ENCODE measurements around the gene DCC. TPM values are rescaled to one million over a fixed set of nuclear protein-coding genes. Genes with fewer than 3 reads are reported as not detected.

Gene DCC
- polyA plus RNA-seq, 2 of the 4 experiments (the other 2 are of a cell fraction) = 0.12 TPM; not detected in 1

DNA sequence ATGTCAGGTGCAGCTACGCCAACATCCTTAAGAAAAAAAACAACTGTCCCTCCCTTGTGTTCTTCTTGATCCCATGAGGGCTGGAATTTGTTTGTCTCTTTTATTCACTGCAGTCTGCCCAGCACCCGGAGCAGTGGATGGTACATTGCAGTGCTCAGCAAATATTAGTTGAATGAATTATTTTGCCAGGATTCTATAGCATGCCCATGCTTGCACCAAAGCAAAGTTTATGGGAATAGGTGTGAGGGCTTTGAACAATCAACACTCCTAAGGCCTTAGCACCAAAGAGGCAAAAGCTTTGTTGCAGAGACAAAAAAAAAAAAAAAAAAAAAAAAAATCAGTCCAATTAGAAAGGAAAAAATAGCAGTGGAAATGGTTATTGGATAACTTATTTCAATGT lies 28.7 kb upstream of the DCC start:
- no peak overlapping the region for H3K4me3 ChIP-seq
- no peak overlapping the region for H3K27ac ChIP-seq
- no peak for ATAC-seq
- ChIA-PET POLR2A (no interaction called here), CTCF (no interaction called here)
- WGBS (ENCODE audit: missing lambda C conversion rate) = 17% methylated on average over 2 of the region's 2 CpGs
- TF ChIP-seq RFX5 (IDR thresholded peaks at IDR 0.05) = no peak
- no peak for TF ChIP-seq CEBPB (IDR thresholded peaks at IDR 0.05)
- TF ChIP-seq, protein P1, sequence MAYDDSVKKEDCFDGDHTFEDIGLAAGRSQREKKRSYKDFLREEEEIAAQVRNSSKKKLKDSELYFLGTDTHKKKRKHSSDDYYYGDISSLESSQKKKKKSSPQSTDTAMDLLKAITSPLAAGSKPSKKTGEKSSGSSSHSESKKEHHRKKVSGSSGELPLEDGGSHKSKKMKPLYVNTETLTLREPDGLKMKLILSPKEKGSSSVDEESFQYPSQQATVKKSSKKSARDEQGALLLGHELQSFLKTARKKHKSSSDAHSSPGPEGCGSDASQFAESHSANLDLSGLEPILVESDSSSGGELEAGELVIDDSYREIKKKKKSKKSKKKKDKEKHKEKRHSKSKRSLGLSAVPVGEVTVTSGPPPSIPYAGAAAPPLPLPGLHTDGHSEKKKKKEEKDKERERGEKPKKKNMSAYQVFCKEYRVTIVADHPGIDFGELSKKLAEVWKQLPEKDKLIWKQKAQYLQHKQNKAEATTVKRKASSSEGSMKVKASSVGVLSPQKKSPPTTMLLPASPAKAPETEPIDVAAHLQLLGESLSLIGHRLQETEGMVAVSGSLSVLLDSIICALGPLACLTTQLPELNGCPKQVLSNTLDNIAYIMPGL (CRISPR knock-in tag; IDR thresholded peaks at IDR 0.05; ENCODE audit: borderline replicate concordance) = no peak
- no peak for TF ChIP-seq MYC (IDR thresholded peaks at IDR 0.05; ENCODE audit: borderline replicate concordance, low read length)
- TF ChIP-seq RARB (CRISPR knock-in tag; IDR thresholded peaks at IDR 0.05) = no peak
- no peak for TF ChIP-seq NR3C1 (IDR thresholded peaks at IDR 0.05)
- TF ChIP-seq EP300 (IDR thresholded peaks at IDR 0.05) = no peak
- no peak for TF ChIP-seq KDM1A (IDR thresholded peaks at IDR 0.05; ENCODE audit: low read depth)
- TF ChIP-seq, protein P2, sequence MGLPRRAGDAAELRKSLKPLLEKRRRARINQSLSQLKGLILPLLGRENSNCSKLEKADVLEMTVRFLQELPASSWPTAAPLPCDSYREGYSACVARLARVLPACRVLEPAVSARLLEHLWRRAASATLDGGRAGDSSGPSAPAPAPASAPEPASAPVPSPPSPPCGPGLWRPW (IDR thresholded peaks at IDR 0.05) = no peak
- H3K4me1 ChIP-seq = no peaks in the 10 kb centered on the region
- FAIRE-seq = no peak
- no peak for DNase-seq (ENCODE audit: low read depth in 1 of 2, low spot score in 1 of 2)
- no peaks in the 10 kb centered on the region for H3K9me3 ChIP-seq
- H3K4me2 ChIP-seq = no peak overlapping the region

DNA sequence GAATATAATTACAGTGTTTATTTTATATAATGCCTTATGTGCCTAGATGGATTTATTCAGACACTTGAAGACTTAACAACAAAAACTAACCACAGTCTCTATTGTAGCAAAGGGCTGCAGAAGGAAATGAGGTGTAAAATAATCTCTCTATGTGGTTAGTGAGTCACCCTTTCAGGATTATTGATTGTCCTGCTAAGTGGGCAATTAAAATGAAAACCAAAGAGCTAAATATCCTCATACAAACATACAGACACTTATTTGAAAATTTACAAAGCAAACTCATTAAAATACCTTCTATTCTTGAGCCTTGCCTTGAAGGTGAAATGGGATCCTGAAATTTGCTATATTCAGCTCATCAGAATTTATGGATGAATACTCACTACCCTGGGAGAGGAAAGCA lies 27.7 kb upstream of the DCC start:
- H3K4me1 ChIP-seq = no peaks in the 10 kb centered on the region
- CTCF ChIA-PET = no interaction called here
- no peak overlapping the region for H3K4me2 ChIP-seq

DNA sequence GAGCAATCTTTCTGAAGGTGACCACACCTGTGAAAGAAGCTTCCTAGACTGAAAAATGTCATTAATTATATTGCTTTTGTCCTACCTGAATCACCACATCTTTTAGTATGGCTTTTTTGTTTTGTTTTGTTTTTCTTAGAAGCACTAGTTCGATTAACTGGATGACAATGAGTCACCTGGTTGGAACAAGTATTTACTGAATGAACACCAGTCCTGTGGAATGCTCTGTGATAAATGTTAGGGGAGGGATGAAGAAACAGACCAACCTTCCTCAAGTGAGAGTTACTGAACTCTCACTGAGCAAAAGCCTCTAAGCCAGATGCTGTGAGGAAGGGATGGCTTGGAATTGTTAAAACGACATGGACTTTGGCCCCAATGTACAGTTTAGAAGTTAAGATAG lies 26.8 kb upstream of the DCC start:
- POLR2A ChIA-PET = no interaction called here
- no peak overlapping the region for H3K27ac ChIP-seq
- 0% methylated on average over 2 of the region's 2 CpGs for WGBS (ENCODE audit: missing lambda C conversion rate)
- H3K9me3 ChIP-seq = no peaks in the 10 kb centered on the region
- no peak for FAIRE-seq
- no peaks in the 10 kb centered on the region for H3K4me1 ChIP-seq
- TF ChIP-seq ESRRA (IDR thresholded peaks at IDR 0.05; ENCODE audit: borderline replicate concordance, low read length) = no peak
- no peak for TF ChIP-seq HEYL (CRISPR knock-in tag; IDR thresholded peaks at IDR 0.05)
- TF ChIP-seq POLR2A (IDR thresholded peaks at IDR 0.05; ENCODE audit: low read length) = no peak
- TF ChIP-seq, protein P3, sequence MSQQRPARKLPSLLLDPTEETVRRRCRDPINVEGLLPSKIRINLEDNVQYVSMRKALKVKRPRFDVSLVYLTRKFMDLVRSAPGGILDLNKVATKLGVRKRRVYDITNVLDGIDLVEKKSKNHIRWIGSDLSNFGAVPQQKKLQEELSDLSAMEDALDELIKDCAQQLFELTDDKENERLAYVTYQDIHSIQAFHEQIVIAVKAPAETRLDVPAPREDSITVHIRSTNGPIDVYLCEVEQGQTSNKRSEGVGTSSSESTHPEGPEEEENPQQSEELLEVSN (IDR thresholded peaks at IDR 0.05; ENCODE audit: borderline replicate concordance, low read depth) = no peak
- TF ChIP-seq CBX8 (IDR thresholded peaks at IDR 0.05) = no peak
- TF ChIP-seq, protein P4, sequence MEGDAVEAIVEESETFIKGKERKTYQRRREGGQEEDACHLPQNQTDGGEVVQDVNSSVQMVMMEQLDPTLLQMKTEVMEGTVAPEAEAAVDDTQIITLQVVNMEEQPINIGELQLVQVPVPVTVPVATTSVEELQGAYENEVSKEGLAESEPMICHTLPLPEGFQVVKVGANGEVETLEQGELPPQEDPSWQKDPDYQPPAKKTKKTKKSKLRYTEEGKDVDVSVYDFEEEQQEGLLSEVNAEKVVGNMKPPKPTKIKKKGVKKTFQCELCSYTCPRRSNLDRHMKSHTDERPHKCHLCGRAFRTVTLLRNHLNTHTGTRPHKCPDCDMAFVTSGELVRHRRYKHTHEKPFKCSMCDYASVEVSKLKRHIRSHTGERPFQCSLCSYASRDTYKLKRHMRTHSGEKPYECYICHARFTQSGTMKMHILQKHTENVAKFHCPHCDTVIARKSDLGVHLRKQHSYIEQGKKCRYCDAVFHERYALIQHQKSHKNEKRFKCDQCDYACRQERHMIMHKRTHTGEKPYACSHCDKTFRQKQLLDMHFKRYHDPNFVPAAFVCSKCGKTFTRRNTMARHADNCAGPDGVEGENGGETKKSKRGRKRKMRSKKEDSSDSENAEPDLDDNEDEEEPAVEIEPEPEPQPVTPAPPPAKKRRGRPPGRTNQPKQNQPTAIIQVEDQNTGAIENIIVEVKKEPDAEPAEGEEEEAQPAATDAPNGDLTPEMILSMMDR (IDR thresholded peaks at IDR 0.05) = no peak
- no peak for TF ChIP-seq BHLHE40 (IDR thresholded peaks at IDR 0.05; ENCODE audit: low read depth, low read length)
- no peak for TF ChIP-seq PHF8 (IDR thresholded peaks at IDR 0.05; ENCODE audit: borderline replicate concordance, low read depth)
- no peak for TF ChIP-seq KDM5A (IDR thresholded peaks at IDR 0.05)
- TF ChIP-seq, protein P5, sequence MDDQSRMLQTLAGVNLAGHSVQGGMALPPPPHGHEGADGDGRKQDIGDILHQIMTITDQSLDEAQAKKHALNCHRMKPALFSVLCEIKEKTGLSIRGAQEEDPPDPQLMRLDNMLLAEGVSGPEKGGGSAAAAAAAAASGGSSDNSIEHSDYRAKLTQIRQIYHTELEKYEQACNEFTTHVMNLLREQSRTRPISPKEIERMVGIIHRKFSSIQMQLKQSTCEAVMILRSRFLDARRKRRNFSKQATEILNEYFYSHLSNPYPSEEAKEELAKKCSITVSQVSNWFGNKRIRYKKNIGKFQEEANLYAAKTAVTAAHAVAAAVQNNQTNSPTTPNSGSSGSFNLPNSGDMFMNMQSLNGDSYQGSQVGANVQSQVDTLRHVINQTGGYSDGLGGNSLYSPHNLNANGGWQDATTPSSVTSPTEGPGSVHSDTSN (IDR thresholded peaks at IDR 0.05) = no peak
- no peak for TF ChIP-seq GATA3 (IDR thresholded peaks at IDR 0.05; ENCODE audit: borderline replicate concordance)
- TF ChIP-seq RCOR1 (IDR thresholded peaks at IDR 0.05; ENCODE audit: low read depth, low read length) = no peak
- no peak for TF ChIP-seq SREBF2 (IDR thresholded peaks at IDR 0.05)
- no peak for TF ChIP-seq CBX2 (IDR thresholded peaks at IDR 0.05; ENCODE audit: borderline replicate concordance, low read depth)
- H3K4me2 ChIP-seq = no peak overlapping the region
- no peak for DNase-seq (ENCODE audit: low read depth in 1 of 2, low spot score in 1 of 2)
- no peak overlapping the region for H3K4me3 ChIP-seq
- no peak for ATAC-seq
- CTCF ChIA-PET = no interaction called here

More for the DNA sequence above, 27.7 kb upstream of the DCC start:
- DNase-seq (ENCODE audit: low read depth in 1 of 2, low spot score in 1 of 2) (no peak), FAIRE-seq (no peak), ATAC-seq (no peak)
- TF ChIP-seq KDM1A (IDR thresholded peaks at IDR 0.05; ENCODE audit: low read depth) (no peak), POLR2AphosphoS2 (conservative IDR thresholded peaks at IDR 0.05; ENCODE audit: low read length) (no peak), CHD2 (IDR thresholded peaks at IDR 0.05; ENCODE audit: low read length, partially characterized antibody) (no peak), CHD4 (IDR thresholded peaks at IDR 0.05; ENCODE audit: borderline replicate concordance) (no peak), NR3C1 (IDR thresholded peaks at IDR 0.05) (no peak), ESRRA (IDR thresholded peaks at IDR 0.05; ENCODE audit: borderline replicate concordance, low read length) (no peak), ZC3H11A (IDR thresholded peaks at IDR 0.05) (no peak)
- TF ChIP-seq, protein P3 (IDR thresholded peaks at IDR 0.05; ENCODE audit: borderline replicate concordance, low read depth) = no peak
- TF ChIP-seq, protein P6, sequence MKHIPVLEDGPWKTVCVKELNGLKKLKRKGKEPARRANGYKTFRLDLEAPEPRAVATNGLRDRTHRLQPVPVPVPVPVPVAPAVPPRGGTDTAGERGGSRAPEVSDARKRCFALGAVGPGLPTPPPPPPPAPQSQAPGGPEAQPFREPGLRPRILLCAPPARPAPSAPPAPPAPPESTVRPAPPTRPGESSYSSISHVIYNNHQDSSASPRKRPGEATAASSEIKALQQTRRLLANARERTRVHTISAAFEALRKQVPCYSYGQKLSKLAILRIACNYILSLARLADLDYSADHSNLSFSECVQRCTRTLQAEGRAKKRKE (CRISPR knock-in tag; IDR thresholded peaks at IDR 0.05; ENCODE audit: low read depth) = no peak
- no peaks in the 10 kb centered on the region for H3K9me3 ChIP-seq
- POLR2A ChIA-PET = no interaction called here
- no peak overlapping the region for H3K4me3 ChIP-seq
- no peak overlapping the region for H3K27ac ChIP-seq

Measured in A549 (cell line).